Mesothelial cell of epicardium (in vitro differentiated cells): ENCODE data around the gene NDUFB4. TPM values are rescaled to one million over a fixed set of nuclear protein-coding genes. Genes with fewer than 3 reads are reported as not detected.

Experiments
- DNase-seq, 2 experiments: peaks; one replicate each; pipeline ENCODE4 v3.0.0; 2021; ENCODE audit warnings: low spot score in 2 of 2; ENCODE audit not compliant: unreplicated experiment in 2 of 2
- H3K27ac Mint-ChIP-seq: 2 replicates; pipeline ENCODE4 v1.8.0; 2021; ENCODE audit warnings: mixed read lengths
- H3K27me3 Mint-ChIP-seq: 2 replicates; pipeline ENCODE4 v1.8.0; 2021; ENCODE audit warnings: low read depth, mixed read lengths
- H3K36me3 Mint-ChIP-seq: 2 replicates; pipeline ENCODE4 v1.8.0; 2021; ENCODE audit warnings: mixed read lengths
- H3K4me1 Mint-ChIP-seq: 2 replicates; pipeline ENCODE4 v1.8.0; 2021; ENCODE audit warnings: mixed read lengths
- H3K4me3 Mint-ChIP-seq: 2 replicates; pipeline ENCODE4 v1.8.0; 2021; ENCODE audit warnings: mild to moderate bottlenecking, moderate library complexity, mixed read lengths
- H3K9me3 Mint-ChIP-seq: 2 replicates; pipeline ENCODE4 v1.8.0; 2021; ENCODE audit warnings: mixed read lengths
- total RNA-seq: library from RNA; stranded (reverse); gene quantifications from 3 replicates; pipeline ENCODE4 v1.2.1, GENCODE V29; 2021
- TF ChIP-seq, protein P1 (sequence below): fragments of 200-600 bp; sonication (generic); IDR thresholded peaks from one replicate; pipeline ENCODE4 v1.5.0; 2021; ENCODE audit warnings: antibody characterized with exemption; ENCODE audit not compliant: unreplicated experiment

The NDUFB4 gene
- total RNA-seq, 1 donor from 2014 or later, result 103 TPM

DNA sequence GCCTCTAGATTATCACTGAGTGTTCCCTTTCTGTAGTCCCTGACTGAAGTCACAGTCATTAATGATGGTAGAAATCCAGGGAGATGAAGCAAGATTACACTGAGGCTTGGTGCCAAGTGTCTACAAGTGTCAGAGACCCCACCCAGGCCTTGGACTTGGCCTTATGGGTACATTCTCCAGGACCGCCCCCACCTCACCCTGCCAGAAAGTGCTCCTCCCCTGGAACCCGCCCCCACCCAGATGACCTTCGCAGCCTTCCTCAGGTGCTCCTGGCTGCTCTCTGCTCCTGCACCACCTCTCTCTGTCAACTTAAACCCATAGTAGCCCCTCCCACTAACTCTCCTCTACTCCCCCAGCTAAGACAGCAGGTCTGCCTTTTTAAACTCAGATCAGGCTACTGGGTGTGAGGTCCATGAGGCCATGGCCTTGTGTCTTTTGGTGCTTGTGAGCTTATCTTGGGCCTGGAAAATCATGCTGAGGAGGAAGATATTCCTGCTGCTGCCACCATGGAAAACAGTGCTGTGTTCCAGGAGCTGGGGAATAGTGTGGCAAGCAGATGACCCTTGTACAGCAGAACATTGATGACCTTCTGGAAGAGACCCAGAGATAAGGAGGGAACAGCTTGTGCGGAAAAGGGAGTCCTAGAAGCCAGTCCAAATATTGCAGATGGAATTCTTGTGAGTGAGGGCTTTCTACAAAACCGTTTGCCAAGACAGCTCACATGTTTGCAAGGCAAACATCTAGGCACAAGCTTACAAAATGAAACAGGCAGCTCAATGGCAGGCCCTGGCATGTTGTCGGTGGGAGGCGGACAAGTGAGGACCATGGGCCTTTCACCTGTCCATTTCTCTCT, 40.3 kb upstream of the NDUFB4 start:
- Mint-ChIP-seq H3K4me3 (no peak overlapping the region), H3K4me1 (peaks cover 24% of the 10 kb centered on the region), H3K36me3 (no peaks in the 10 kb centered on the region), H3K27ac (no peak overlapping the region), H3K27me3 (no peaks in the 10 kb centered on the region), H3K9me3 (no peaks in the 10 kb centered on the region)
- TF ChIP-seq, protein P1, sequence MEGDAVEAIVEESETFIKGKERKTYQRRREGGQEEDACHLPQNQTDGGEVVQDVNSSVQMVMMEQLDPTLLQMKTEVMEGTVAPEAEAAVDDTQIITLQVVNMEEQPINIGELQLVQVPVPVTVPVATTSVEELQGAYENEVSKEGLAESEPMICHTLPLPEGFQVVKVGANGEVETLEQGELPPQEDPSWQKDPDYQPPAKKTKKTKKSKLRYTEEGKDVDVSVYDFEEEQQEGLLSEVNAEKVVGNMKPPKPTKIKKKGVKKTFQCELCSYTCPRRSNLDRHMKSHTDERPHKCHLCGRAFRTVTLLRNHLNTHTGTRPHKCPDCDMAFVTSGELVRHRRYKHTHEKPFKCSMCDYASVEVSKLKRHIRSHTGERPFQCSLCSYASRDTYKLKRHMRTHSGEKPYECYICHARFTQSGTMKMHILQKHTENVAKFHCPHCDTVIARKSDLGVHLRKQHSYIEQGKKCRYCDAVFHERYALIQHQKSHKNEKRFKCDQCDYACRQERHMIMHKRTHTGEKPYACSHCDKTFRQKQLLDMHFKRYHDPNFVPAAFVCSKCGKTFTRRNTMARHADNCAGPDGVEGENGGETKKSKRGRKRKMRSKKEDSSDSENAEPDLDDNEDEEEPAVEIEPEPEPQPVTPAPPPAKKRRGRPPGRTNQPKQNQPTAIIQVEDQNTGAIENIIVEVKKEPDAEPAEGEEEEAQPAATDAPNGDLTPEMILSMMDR, result no peak
- no peak for DNase-seq

GRCh38 chr3:120557115-120557514, 39.0 kb upstream of the NDUFB4 start:
- H3K9me3 Mint-ChIP-seq, result no peaks in the 10 kb centered on the region
- no peak overlapping the region for H3K27ac Mint-ChIP-seq
- TF ChIP-seq, protein P1, result no peak
- no peak overlapping the region for H3K4me3 Mint-ChIP-seq
- no peak for DNase-seq
- no peaks in the 10 kb centered on the region for H3K36me3 Mint-ChIP-seq
- no peaks in the 10 kb centered on the region for H3K27me3 Mint-ChIP-seq
- peaks cover 33% of the 10 kb centered on the region for H3K4me1 Mint-ChIP-seq

- peak; percentile 82 to 92 for DNase-seq
- Mint-ChIP-seq H3K27me3 (no peaks in the 10 kb centered on the region), H3K4me1 (peaks cover 38% of the 10 kb centered on the region), H3K36me3 (no peaks in the 10 kb centered on the region), H3K9me3 (no peaks in the 10 kb centered on the region), H3K27ac (peak overlapping the region; percentile 96), H3K4me3 (peak overlapping the region; percentile 83)
- TF ChIP-seq, protein P1, result peak; percentile 100
Observed at GRCh38 chr3:120558771-120559241, 37.3 kb upstream of the NDUFB4 start.

DNA sequence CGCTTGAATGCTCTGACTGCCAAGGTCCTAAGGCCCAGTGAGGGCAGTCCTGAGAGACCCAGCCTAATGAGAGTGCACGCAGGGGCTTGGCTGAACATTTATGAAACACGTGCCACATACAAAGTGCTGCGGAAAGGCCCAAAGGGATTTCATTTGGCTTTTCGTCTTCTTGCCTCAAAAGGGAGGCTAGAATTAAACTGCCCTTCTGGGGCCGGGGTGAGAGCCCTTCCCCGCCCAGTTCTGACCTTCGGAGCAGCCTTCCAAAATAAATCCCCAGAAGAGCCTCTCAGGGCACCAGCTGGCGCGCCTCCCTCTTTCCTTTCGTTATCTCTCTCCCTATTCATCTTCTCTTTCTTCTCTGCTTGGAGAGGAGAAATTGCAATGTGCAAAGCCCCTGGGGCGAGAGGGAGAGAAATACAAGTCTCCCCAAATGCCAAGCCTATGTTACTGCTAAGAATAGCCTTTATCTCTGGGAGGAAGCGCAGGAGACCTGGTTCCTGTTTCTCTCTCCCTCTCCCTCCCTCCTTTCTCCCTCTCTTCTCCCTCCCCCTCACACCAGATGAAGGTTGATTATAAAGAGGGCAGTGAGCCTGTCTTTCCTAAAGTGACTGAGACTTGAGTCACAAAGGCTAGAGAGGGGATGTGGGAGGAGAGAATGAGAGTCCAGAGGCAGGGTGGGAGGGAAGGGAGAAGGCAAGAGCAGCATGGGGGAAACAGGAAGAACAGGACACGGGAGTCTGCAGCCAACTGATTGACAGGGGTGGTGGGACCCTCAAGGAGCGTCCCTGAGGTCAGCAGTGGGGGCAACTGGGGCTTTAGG, 36.7 kb upstream of the NDUFB4 start:
- peaks cover 40% of the 10 kb centered on the region for H3K4me1 Mint-ChIP-seq
- TF ChIP-seq, protein P1, result peak; percentile 44
- no peaks in the 10 kb centered on the region for H3K36me3 Mint-ChIP-seq
- no peaks in the 10 kb centered on the region for H3K9me3 Mint-ChIP-seq
- H3K27ac Mint-ChIP-seq, result peak overlapping the region; percentile 96
- DNase-seq, result peak in 1 of 2 experiments; percentile 61
- no peaks in the 10 kb centered on the region for H3K27me3 Mint-ChIP-seq
- H3K4me3 Mint-ChIP-seq, result peak overlapping the region; percentile 83

DNA sequence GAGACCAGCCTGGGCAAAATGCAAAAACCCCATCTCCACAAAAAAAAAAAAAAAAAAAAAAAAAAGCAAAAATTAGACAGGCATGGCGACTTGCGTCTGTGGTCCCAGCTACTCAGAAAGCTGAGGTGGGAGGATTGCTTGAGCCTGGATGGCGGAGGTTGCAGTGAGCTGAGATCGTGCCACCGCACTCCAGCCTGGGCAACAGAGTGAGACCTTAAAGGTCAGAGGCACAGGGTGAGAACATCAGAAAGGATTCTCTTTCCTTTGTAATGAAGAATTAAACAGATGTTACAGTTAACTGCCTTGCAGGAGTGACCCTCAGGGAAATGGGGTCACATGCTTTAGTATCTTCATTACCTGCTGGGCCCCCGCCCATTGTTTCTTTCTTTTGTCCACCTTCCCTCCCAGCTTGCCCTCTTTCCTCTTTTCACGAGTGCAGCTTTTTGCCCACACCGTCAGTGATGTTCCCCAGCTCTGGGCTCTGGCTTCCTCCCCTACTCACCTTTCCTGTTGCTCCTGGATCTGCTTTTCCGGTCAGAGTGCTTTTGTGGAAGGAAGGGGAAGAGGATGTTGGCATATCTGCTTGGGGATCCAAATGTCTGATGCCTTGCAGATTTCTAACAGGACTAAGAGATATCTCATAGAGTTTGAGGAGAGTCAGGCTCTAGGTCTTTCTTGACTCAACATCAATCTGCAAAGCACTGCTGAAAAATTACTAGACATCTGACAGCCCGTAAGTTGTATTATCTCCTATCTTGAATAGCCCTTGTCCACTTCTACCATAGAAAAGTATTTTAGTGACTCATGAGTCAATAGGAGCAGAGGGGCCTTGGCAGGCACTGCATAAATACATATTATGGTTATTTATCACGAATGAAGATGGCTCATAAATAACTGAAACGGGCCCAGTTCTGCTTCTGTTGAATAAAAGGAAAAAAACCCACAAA, 35.6 kb upstream of the NDUFB4 start:
- Mint-ChIP-seq H3K4me1 (peaks cover 40% of the 10 kb centered on the region), H3K4me3 (peak overlapping the region; percentile 30), H3K9me3 (no peaks in the 10 kb centered on the region), H3K36me3 (no peaks in the 10 kb centered on the region), H3K27ac (peak overlapping the region; percentile 61), H3K27me3 (no peaks in the 10 kb centered on the region)
- DNase-seq, result no peak
- TF ChIP-seq, protein P1, result no peak
